HG02973 (cell line): ENCODE data around the gene INPP5A.
"Not testable (repeated sequence)": the region's sequence is repeated elsewhere in the genome, so short reads cannot be mapped to it uniquely, and the experiment has no call there.

ENCODE experiments used
- ATAC-seq: cut with Tn5 transposase; IDR thresholded peaks from one replicate; pipeline ENCODE4 v1.9.1; 2021; ENCODE audit warnings: moderate library complexity; ENCODE audit not compliant: unreplicated experiment

The INPP5A gene

DNA sequence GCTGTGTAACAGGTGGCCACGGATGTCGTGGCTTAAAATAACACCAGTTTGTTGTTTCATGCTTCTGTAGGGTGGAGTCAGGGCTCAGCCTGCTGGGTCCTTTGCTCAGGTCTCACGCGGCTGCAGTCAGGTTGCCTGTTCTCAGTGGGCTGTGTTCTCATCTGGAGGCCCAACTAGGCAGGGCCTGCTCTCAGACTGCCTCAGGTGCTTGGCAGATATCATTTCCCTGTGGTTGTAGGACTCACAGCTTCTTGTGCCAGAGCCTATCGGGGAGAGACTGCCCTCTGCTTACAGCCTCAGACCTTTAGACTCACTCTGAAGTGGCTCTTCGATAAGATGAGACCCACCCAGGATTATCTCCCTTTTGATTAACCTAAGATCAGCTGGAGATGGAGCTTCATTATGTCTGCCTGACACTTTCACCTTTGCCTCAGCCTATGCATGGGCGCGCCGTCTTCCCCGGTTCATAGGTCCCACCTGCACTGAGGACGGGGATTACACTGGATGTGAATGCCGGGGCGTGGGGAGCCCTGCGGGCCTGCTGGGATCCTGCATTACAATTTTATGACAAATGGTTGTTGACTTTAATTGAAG lies 55.3 kb downstream of the INPP5A start:
- no peak for ATAC-seq

DNA sequence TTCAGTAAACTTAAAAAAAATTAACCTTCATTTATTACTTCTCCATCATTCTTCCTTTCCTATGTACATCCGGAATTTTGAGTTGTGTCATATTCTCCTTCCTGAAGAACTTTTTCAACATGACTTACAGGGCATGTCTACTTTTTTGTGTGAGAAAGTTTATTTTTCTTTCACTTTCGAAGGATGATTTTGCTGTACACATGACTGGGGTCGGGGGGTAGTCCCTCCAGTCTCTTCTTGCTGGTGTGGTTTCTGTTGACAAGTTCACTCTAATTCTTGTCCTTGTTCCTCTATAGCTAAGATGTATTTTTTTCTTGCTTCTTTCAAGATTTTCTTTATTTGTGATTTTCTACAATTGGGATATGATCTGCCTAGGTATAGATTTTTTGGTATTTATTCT lies 55.8 kb downstream of the INPP5A start:
- peak; percentile 68 for ATAC-seq

DNA sequence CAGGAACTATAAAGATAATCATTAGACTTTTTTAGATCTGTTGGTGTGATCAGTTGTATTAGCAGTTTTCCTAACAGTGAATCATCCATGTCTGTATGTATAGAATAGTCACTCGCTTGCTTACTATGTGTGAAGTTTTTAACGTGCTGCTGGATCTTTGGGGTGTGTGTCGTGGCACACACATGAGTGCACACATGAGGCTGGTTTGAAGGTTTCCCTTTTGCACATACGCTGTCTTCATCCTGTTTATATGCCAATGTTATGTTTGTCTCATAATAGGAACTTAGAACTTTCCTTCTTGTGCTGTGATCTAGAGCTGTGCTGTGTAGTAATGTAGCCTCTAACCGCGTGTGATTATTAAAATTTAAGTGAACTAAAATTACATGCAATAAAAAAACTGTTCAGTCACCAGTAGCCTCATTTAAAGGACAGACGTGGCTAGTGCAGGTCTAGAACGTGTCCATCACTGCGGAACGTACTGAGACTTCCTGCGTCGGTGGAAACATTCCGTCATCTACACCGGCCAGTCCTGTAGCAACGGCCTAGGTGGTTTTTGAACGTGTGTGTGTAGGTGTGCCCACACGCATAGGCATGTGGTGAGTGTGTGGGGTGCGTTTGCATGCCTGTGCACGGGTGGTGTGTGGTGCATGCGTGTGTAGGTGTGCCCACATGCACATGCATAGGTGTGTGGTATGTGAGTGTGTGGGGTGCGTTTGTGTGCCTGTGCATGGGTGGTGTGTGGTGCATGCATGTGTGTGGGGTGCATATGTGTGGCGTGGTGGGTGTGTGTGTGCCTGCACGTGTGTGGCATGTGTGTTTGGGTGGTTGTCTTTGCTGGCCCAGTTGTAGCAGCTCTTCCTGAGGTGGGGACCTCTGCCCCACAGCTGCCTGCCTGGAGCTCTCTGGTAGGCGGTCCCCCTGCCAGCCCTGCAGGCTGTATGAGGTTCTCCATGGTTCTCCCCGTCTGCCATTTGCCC lies 56.6 kb downstream of the INPP5A start:
- peak; percentile 44 for ATAC-seq

DNA sequence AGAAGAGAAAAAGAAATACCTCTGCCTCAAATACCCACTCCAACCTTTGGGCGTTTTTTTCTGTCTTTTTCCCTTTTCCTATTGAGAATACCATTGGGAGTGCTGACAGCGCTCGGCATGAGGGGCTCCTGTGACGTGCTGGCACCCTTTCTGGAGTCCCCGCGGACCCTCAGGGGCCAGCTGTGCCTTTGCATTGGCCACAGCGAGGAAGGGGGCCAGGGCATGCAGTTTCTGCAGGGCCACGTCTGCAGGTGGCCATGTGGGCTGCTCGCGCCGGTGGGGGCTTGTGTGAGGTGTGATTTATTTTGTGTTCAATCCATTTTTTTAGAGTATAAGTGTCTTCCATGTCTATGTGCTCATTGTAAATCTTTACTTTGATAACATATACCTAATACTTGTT lies 57.4 kb downstream of the INPP5A start:
- ATAC-seq, result no peak

DNA sequence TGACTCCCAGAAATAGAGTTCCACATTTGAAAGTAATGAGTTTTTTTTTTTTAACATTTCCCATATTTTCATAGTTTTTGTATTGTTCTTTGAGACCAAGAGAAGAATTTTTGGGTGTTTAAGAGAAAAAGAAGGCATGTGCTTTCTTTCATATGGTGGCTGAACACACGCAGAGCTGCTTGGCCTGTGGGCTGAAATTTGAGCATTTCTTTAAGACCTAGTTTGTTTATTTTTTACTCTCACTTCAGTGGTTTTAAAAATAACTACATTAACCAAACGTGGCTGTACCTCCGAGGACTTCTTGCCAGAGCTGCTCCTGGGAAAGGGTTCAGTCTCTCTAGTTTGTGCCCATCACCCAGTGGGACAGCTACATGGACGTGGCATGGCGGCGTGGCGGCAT lies 58.3 kb downstream of the INPP5A start:
- ATAC-seq, result no peak

DNA sequence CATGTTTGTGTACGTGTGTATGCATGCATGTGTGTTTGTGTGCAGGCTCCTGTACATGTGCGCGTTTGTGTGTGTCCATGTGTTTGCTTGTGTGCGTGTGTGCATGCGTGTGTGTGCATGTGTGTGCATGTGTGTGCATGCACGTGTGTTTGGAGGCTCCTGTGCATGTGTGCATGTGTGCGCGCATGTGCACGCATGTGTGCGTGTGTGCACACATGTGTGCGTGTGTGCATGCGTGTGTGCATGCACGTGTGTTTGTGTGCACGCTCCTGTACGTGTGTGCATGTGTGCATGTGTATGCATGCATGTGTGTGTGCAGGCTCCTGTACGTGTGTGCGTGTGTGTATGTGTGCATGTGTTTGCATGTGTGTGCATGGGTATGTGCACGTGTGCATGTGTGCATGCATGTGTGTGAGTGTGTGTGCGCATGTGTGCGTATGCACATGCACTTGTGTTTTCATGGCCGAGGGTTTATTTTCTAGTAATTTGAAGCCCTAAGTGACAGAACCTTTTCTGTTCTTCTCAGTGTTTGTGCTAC lies 59.2 kb downstream of the INPP5A start:
- no peak for ATAC-seq

DNA sequence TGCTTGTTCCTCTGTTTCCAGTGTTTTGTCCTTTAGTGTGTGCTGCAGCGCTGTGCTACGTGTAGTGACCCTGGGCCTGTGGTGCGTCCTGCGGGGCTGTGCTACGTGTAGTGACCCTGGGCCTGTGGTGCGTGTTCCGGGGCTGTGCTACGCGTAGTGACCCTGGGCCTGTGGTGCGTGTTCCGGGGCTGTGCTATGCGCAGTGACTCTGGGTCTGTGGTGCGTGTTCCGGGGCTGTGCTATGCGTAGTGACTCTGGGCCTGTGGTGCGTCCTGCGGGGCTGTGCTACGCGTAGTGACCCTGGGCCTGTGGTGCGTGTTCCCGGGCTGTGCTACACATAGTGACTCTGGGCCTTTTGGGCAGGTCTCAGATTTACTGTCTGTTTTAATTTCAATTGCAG lies 60.1 kb downstream of the INPP5A start:
- no peak for ATAC-seq

DNA sequence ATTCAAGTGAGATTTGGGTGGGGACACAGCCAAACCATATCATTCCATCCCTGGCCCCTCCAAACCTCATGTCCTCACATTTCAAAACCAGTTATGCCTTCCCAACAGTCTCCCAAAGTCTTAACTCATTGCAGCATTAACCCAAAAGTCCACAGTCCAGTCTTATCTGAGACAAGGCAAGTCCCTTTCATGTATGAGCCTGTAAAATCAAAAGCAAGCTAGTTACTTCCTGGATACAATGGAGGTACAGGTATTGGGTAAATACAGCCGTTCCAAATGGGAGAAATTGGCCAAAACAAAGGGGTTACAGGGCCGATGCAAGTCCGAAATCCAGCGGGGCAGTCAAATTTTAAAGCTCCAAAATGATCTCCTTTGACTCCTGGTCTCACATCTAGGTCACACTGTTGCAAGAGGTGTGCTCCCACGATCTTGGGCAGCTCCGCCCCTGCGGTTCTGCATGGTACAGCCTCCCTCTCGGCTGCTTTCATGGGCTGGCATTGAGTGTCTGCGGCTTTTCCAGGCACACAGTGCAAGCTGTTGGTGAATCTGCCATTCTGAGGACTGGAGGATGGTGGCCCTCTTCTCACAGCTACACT lies 61.5 kb downstream of the INPP5A start:
- not testable (repeated sequence) for ATAC-seq

DNA sequence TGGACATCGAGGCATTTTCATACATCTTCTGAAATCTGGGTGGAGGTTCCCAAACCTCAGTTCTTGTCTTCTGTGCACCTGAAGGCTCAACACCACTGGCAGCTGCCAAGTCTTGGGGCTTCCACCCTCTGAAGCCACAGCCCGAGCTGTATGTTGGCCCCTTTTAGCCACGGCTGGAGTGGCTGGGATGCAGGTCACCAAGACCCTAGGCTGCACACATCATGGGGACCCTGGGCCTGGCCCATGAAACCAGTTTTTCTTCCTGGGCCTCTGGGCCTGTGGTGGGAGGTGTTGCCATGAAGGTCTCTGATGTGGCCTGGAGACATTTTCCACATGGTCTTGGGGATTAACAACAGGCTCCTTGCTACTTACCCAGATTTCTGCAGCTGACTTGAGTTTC lies 62.1 kb downstream of the INPP5A start:
- ATAC-seq, result no peak

DNA sequence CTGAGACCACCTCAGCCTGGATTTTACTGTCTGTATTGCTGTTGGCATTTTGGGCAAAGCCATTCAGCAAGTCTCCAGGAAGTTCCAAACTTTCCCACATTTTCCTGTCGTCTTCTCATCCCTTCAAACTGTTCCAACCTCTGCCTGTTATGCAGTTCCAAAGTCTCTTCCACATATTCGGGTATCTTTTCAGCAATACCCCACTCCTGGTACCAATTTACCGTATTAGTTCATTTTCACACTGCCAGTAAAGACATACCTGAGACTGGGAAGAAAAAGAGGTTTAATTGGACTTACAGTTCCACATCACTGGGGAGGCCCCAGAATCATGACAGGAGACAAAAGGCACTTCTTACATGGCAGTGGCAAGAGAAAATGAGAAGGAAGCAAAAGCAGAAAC lies 62.8 kb downstream of the INPP5A start:
- ATAC-seq, result no peak

DNA sequence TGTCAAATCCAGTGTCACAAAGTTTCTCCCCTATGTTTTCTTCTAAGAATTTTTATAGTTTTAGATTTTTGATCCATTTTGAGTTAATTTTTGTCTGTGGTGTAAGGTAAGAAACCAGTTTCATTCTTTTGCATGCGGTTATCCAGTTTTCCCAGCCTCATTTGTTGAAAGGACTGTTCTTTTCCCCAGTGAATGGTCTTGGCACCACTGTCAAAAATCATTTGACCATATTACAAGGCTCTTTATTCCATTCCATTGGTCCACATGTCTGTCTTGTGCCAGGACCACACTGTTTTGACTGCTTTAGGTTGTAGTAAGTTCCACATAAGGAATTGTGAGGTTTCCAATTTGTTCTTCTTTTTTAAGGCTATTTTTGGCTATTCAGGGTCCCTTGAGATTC lies 64.0 kb downstream of the INPP5A start:
- ATAC-seq, result no peak

DNA sequence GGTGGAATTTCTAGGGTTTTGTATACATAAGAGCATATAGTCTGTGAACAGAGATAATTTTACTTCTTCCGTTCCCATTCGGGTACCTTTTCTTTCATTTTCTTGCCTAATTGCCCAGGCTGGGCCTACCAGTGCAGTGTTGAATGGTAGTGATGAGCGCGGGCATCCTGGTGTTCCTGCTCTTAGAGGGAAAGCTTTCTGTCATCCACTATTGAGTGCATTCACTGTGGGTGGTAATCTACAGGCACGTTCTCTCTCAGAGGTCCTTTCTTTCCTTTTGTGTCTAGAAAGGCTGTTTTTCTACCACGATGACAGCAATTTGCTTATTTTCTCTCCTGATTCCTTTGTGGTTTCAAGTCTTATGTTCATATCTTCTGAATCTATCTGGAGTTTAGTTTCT lies 65.0 kb downstream of the INPP5A start:
- ATAC-seq, result no peak

DNA sequence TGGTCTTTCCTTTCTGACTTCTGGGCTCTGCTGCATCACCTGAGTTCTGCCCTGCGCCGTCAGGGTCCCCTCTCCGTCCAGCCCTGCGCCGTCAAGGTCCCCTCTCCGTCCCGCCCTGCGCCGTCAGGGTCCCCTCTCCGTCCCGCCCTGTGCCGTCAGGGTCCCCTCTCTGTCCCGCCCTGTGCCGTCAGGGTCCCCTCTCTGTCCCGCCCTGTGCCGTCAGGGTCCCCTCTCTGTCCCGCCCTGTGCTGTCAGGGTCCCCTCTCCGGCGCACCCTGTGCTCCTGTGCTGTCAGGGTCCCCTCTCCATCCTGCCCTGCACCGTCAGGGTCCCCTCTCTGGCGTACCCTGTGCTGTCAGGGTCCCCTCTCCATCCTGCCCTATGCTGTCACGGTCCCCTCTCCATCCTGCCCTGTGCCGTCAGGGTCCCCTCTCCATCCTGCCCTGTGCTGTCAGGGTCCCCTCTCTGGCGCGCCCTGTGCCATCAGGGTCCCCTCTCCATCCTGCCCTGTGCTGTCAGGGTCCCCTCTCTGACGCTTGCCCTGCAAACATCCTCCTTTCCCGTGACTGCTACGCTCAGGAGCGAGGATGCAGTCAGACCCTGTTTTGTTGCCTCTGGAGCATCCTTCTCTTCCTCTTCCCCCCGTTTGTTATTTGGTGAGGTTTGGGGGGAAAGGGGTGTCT lies 66.4 kb downstream of the INPP5A start:
- ATAC-seq, result no peak

DNA sequence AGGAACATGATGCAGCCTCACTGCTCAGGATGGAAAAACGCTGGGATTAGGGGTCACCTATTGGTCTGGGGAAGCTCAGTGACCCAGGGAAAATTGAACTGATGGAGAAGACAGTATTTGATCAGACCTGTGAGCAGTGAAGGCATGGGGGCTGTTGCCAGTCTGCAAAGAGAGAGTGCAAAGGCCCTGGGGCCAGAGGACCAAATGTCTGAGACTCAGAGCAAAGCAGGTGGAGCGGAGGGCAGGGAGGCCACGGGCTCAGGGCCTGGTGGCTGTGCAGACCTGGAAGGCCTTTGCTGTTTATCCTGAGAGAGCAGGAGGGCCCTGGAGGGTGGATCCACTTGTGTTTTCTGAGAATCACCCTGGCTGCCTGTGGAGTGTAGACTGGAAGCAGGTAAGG lies 67.1 kb downstream of the INPP5A start:
- no peak for ATAC-seq

DNA sequence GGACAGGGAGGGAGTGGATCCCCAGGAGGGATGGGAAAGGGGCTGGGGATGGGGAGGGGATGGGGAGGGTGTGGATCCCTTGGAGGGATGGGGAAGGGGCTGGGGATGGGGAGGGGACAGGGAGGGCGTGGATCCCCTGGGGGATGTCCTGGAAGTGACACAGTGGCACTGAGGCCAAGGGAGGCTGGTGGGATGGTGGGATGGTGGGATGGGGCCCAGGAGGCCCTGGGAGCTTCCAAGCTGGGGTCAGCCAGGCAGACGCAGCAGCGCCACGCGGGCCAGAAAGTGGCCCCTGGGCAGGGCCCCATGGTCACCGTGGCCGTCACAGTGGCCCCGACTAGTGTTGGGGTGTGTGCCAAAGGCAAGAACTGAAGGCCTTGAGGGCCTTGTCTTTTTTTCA lies 67.8 kb downstream of the INPP5A start:
- no peak for ATAC-seq

DNA sequence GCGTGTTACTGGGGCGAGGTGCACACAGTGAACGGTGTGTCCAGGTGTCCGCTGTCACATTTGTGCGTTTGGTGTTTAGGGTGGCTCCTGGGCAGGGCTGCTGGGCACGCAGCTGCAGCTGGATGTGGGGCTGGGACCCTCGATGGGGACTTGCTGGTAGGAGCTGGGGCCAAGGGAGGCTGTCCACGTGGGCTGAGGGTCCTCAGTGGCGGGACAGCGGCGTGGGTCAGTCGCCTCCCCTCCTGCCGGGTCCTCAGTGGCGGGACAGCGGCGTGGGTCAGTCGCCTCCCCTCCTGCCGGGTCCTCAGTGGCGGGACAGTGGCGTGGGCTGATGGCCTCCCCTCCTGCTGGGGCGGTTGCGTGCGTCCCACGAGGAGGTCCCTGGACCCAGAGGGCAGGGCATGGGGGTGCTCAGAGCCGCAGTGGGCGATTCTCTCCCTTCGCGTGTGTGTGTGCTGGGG lies 68.5 kb downstream of the INPP5A start:
- no peak for ATAC-seq

DNA sequence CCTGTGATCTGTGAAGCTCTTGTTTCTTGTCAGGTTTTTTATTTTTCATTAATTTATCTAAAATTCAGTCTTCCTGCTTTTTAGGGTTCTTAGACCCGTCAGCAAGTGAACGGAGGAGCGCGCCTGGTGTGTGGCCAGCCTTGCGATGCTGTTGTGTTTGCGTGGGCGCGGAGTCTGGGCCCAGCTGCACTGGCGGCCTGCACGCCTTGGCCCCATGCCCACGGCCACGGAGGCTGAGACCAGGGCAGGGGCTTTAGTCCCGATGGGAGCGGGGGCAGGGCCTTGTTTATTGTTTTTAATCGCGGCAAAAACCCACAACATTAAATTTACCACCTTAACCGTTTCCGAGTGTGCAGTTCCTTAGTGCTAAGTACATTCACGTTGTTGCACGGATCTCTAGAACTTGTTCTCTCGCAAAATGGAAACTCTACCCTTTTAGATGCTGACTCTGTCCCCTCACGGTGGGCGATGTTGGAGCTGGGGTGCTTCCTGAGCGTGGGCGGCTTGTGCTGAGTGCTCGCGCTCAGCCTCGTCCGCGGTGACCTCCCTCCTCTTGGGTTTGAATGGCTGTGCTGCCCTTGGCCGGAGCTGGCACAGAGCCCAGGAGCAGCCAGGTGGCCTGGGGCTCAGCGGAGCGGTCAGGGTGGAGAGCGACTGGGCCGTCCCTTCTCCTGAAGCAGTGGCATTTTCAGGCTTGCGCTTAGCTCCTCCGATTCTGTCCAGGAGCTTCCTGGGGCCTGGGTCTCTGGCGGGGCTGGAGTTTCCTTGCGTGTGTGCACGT lies 69.1 kb downstream of the INPP5A start:
- no peak for ATAC-seq

DNA sequence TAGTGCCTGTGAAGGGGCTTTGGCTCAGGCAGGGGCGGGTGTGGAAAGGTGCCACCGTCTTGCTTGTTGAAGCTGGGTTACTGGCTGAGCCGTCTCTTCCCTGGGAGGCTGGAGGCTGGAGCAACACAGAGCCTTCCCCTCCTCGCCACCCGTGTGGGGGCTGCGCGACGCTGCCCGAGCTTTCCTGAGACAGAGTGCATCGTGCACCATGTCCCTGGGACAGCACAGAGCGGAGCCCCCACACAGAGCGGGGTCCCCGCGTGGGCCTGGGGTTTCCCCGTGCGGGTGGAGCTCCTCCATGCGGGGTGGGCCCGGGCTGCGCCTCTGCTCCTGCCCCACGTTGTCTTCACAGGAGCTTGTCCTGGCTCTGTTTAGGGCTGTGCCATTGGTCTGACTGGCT lies 69.9 kb downstream of the INPP5A start:
- ATAC-seq, result no peak

DNA sequence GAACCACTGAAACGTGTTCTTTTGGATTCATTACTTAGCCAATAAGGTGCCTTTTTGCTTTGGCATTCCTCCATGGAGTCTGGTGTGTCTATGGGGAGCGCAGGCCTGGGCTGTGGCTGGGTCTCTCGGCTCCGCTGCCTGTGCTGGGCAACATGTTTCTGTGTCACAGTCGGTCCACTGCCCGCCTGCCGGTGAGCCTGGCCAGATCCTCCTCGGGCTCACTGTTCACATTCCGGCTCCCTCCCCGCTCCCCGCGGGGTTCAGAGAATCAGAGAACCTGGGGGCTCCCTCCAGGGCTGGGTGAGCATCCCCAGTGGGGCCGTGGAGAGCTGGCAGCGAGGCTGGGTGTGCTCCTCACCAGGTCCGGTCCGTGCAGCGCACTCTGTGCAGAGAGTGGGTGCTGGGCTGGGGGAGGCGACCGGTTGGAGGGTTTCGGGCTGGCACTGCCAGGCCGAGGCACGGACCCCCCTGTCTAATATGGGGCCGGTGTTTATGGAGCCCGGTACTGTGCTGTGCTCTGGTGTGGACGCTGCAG lies 70.4 kb downstream of the INPP5A start:
- ATAC-seq, result no peak
